IPS-18c (cell line): Measurements from ENCODE around the gene PRSS12.
"Not testable (repeated sequence)": the region's sequence is repeated elsewhere in the genome, so short reads cannot be mapped to it uniquely, and the experiment has no call there.

Experiments
- H3K4me3 ChIP-seq: 2 replicates; pipeline ENCODE4 v1.7.0; 2013; ENCODE audit warnings: low read depth, mild to moderate bottlenecking, low read length, moderate library complexity; ENCODE audit not compliant: insufficient read depth
- H3K9me3 ChIP-seq: one replicate; pipeline ENCODE4 v1.6.1; 2013; ENCODE audit warnings: mild to moderate bottlenecking, low read length, moderate library complexity; ENCODE audit not compliant: control insufficient read depth, insufficient read depth

Gene PRSS12, protein sequence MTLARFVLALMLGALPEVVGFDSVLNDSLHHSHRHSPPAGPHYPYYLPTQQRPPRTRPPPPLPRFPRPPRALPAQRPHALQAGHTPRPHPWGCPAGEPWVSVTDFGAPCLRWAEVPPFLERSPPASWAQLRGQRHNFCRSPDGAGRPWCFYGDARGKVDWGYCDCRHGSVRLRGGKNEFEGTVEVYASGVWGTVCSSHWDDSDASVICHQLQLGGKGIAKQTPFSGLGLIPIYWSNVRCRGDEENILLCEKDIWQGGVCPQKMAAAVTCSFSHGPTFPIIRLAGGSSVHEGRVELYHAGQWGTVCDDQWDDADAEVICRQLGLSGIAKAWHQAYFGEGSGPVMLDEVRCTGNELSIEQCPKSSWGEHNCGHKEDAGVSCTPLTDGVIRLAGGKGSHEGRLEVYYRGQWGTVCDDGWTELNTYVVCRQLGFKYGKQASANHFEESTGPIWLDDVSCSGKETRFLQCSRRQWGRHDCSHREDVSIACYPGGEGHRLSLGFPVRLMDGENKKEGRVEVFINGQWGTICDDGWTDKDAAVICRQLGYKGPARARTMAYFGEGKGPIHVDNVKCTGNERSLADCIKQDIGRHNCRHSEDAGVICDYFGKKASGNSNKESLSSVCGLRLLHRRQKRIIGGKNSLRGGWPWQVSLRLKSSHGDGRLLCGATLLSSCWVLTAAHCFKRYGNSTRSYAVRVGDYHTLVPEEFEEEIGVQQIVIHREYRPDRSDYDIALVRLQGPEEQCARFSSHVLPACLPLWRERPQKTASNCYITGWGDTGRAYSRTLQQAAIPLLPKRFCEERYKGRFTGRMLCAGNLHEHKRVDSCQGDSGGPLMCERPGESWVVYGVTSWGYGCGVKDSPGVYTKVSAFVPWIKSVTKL

DNA sequence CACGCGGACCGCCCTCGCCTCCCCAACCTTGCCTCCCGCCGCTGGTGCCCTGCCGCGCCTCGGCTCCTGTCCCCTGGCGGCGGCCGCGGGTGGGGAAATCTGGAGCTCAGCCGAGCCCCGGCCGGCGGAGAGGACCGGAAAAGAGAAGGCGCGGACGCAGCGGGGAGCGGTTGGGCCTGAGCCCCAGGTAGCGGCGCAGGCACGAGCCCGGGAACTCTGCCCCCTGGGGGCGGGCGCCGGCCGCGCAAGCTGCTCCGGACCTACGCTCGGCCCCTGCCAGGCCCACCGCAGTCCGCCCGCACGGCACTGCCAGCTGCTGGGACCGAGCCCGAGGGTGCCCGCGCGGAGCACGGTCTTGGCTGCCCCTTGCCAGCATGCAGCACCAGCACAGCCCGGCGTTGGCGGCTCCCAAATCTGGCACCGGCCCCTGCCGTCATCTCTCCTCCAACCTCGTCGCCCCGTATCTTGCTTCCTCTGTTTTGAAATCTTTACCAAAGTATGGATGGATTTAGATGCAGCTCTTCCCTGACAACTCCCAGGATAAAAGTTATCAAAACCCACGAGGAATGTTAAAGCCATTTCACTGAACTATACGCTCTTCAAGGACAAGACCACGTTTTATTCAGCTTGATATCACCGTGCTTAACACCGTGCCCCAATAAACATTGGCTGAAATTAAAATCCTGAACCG lies at the start of gene PRSS12:
Gene PRSS12 (minus strand): TSS at position 161 of the 691 bp plus-strand sequence. CDS start 283 bp downstream, outside the sequence.
- H3K4me3 ChIP-seq: peak within 1 kb of the TSS; percentile 64
- H3K9me3 ChIP-seq: no peaks in the 10 kb centered on the region

DNA sequence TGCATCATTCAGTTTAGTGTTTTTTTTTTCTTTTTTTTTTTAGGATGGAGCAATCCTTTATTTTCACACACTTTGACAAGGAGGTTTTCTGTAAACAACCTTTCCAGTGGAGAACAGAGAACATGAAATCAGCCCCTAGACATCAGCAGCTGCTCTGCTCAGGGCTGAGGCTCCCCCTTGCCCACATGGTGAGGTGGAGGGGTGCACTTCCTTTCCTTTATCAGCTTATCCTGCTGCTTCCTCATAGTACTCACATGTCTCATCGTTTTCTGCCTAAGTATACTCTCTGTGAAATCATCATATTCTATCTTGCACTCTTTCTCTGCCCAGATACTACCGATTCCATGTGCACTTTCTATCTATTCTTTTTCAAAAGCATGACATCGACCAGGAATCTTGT lies 47.6 kb upstream of the PRSS12 start:
- peaks cover 3% of the 10 kb centered on the region for H3K9me3 ChIP-seq

DNA sequence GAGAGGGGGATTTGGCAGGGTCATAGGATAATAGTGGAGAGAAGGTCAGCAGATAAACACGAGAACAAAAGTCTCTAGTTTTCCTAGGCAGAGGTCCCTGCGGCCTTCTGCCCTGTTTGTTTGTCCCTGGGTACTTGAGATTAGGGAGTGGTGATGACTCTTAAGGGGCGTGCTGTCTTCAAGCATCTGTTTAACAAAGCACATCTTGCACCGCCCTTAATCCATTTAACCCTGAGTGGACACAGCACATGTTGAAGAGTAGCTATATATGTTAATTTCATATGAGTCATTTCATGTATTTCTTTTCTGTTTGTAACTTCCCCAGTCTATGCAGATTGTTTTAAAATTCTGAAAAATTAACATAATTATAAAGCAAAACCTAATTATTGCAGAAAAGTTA lies 47.1 kb upstream of the PRSS12 start:
- H3K9me3 ChIP-seq: not testable (repeated sequence)

More for the DNA sequence above, 47.6 kb upstream of the PRSS12 start:
- H3K4me3 ChIP-seq: no peak overlapping the region

DNA sequence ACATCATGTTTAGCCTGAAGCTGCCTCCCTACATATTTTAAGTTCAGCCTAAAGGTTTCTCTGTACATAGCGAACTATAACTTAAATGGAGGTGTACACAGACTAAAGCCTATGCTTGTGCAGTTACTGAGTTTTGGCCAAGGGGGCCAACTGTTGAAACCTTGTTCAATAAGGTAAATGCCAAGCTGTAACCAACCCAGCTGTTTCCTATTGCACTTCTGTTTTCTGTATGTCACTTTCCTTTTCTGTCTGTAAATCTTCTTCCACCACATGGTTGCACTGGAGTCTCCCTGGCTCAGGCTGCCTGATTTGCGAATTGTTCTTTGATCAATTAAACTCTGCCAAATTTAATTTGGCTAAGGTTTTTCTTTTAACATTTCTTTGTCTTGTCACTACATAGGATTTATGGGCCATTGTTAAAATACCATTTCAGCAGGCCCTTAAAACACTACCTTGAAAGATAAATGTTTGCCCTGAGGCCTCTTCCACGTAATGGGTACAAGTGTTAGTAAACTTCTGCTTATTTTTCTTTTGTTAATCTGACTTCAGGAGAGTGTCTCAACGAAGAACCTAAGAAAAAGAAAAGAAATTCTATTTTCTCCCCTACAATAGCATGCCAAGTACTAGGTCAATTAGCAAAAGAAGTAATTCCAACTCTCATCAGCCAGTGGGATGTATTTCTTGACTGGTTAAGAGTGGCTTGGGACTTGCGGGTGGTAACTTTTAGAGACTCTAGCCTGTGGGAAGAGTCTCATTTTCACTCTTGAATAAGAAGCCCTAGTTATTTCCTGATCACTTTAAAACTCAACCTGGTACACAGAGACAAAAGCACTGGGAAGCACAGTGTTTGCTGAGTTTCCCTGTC lies 45.7 kb upstream of the PRSS12 start:
- Histone ChIP-seq H3K9me3 (no peaks in the 10 kb centered on the region), H3K4me3 (no peak overlapping the region)

More for the DNA sequence above, 47.1 kb upstream of the PRSS12 start:
- H3K4me3 ChIP-seq: not testable (repeated sequence)

DNA sequence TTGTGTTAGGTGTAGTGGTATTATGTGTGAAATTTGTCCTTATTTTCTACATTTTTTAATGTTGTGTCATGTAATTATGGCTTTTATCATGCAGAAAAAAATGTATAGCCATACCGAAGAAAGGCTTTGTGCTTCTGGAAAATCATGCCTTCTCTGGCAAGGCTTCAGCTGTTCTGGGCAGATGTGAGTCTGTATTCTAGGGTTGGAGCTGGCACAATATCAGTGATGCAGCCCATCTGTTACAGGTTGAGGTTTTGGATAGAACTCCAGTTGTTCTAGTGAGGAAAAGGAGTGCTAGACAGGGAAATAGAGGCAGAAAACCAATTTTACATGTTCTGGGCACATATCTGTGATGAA lies 44.8 kb upstream of the PRSS12 start:
- Histone ChIP-seq H3K4me3 (no peak overlapping the region), H3K9me3 (no peaks in the 10 kb centered on the region)

DNA sequence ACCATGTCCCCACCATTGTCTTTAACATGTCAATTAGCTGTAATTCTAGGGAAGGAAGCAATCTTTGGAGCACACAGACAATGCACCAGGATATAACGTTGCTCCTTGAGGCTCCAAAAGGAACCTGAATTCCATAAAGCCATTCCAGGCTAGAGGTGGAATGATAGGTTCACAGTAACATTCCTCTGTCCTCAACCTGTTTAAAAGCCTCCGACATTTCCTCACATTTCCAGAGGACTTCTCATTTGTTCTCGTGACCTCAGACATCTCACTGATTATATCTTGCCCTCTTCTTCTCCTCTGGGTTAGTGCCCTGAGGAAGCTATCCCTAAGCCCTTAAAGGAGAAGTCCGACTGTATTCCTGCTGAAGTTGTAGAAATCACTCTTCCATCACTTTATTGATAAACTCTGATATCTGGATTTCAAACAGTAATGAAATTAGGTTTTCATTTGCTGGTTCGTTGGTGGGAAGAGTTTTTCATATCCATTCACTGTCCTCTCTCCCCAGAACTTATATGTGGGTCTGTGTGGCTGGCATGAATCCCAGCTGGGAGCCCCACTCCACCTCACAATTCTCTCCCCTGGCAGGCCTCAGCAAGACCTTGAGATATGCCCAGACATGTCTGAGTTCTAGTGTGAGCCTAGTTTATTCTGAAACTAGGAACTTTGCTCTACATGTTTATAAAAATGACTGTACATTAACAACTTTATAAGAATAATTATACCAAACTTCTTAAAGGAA lies 44.2 kb upstream of the PRSS12 start:
- H3K4me3 ChIP-seq: no peak overlapping the region
- H3K9me3 ChIP-seq: no peaks in the 10 kb centered on the region

DNA sequence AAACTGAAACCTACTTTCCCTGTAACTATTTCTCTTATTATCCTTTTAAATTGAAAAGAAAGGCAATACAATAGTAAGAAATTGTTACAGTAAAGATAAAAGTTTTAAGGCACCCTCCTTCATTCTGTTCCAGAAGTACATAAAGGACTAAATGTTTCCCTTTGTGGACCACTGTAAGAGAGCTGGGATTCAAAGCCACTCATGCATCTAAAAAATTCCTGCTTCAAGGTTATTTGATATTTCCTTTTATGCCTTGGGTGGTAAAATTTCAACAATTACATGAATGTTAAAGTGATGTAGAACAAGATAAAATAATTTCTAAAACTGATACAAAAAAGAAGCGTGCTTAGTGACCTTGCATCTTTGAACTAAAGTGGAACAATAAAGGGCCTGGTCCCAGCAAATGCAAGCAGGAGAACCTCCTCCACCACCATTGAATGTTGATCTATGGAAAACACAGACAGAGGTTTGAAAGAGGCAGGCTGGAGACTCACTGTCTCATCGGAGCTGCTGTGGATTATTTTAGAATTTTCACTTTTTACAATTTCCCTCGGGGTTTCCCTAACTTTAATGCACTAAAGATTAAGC lies 42.3 kb upstream of the PRSS12 start:
- H3K9me3 ChIP-seq: no peaks in the 10 kb centered on the region
- H3K4me3 ChIP-seq: no peak overlapping the region

DNA sequence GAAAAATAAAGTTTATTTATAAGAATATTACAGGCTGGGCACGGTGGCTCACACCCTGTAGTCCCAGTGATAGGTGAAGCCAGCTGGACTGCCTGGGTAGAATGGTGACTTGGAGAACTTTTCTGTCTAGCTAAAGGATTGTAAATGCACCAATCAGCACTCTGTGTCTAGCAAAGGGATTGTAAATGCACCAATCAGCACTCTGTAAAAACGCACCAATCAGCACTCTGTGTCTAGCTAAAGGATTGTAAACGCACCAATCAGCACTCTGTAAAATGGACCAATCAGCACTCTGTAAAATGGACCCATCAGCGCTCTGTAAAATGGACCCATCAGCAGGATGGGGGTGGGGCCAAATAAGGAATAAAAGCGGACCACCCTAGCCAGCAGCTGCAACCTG lies 39.7 kb upstream of the PRSS12 start:
- not testable (repeated sequence) for H3K9me3 ChIP-seq, H3K4me3 ChIP-seq

DNA sequence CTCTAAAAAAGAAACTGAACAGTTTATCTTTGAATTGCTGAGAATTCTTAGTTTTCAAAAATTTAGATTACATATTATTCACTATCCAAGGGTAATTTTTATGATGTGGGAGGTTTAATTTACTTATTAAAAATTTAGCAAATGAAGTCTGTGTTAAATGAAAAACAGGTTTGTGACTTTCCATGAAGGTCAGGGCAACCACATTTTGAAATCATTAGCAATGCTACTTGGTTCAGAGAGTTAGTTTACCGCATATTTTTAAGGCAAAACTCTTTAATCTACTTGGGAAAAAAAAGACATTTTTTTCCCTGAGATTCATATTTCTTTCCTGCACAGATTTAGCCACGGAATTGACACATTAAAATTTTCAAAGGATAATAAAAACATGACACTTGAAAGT lies 37.3 kb upstream of the PRSS12 start:
- H3K9me3 ChIP-seq: no peaks in the 10 kb centered on the region

DNA sequence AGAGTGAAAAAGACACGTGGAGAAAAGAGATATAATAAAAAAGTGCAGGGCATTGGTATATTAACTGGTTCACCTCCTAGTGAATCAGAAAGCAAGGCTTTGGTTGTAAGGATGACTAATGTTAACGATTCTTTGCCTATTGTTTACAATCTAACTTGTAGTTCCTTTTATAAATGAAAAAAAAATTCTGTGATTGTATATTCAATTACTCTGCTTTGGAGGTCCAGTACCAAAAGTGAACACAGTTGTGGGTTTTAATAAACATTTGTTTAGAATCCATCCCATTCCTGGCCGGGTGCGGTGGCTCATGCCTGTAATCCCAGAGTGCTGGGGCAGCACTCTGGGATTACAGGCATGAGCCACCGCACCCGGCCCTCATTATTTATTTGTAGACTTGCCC lies 36.9 kb upstream of the PRSS12 start:
- Histone ChIP-seq H3K4me3 (no peak overlapping the region), H3K9me3 (no peaks in the 10 kb centered on the region)

More for the DNA sequence above, 37.3 kb upstream of the PRSS12 start:
- no peak overlapping the region for H3K4me3 ChIP-seq

DNA sequence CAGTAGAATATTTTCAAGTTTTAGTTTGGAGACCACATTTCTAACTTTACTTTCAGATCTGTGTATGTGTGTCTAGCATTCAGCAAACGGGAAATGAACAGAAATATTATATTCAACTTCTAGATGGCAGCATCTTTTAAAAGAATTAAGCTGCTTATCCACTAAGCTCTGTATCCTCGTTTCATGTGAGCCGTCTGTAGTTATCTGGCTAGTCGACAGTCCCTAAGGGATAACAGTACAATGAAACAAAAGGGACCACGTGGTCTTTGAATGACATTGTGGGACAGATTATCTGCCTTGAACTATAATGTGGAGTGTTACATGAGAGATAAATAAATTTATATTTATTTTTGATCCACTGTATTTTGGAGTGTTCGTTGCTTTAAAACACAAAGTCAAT lies 35.8 kb upstream of the PRSS12 start:
- Histone ChIP-seq H3K4me3 (no peak overlapping the region), H3K9me3 (no peaks in the 10 kb centered on the region)

DNA sequence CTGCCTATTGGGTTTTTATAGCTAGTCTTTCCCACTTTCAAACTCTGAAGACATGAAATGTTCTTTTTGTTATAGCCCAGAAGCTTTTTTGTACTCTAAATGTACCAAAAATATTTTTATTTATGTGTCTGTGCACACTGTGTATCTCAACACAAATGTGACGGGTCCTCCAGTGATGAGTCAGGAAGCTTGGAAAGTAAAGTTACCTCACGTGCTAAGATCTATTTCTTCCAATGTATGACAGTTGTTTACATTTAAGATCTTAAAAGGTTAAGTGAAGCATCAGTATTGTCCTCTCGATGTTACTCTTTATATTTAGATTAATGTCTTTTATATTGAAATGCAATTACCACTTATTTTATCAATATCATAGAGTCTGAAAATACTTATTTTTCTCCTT lies 29.1 kb upstream of the PRSS12 start:
- Histone ChIP-seq H3K4me3 (no peak overlapping the region), H3K9me3 (no peaks in the 10 kb centered on the region)

DNA sequence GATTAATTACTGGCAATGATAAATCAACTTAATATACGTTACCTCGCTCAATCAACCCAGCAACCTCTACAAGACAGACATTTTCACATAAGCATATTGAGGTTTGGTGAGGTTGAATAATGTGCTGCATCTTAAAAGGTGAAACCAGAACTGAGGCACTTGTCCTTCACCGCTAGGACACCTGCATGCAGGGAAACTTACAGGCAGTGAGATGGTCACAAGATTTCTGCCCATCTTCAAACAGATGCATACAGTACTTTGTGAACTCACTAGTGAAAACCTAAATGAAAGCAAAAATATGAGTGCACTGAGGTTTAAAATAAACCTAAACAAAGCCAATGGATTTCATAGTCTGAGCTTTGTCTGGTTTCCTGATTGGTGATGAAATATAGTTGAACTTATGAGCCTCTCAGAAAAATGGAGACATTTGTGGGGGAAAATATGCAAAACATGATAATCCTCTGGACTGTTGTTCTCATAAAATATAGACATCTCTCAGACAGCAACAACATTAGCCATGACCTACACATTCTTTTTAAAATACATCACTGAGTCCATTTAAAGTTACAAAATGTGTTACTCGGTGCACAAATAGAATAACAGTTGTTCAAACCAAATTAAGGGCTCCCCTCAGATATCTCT lies 20.9 kb upstream of the PRSS12 start:
- no peaks in the 10 kb centered on the region for H3K9me3 ChIP-seq

DNA sequence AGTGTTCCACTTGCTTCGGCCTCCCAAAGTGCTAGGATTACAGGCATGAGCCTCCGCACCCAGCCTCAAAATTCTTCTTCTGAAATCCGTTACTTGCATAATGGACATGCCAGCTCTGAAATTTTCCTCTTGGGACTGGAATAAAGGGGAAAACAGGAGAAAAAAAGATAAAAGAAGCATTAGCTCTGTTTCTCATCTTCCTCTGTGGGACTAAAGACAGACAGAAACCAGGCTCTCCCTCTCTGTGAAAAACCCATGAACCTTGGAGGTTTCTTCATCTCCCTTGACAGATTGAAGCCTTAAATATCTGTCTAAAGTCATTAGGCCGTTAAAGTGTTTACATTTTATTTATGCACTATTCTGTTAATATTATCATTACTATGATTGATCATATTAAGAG lies 19.4 kb upstream of the PRSS12 start:
- no peak overlapping the region for H3K4me3 ChIP-seq
- H3K9me3 ChIP-seq: no peaks in the 10 kb centered on the region

More for the DNA sequence above, 20.9 kb upstream of the PRSS12 start:
- H3K4me3 ChIP-seq: no peak overlapping the region

DNA sequence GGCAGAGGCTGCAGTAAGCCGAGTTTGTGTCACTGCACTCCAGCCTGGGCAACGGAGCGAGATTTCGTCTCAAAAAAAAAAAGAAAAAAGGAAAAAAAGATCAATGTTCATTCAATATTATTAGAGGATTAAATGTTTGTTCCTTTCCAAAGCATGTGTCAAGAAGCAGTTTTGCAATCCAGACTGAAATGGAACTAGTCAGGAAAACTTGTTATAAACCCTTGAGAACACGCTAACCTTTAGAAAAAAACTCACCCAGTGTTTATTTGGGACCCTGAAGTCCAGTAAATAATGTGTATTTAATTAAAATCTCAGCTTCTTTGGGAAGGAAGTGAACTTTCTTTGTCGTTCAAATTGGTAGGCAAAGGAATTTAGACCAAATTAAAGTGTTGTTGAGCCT lies 16.4 kb upstream of the PRSS12 start:
- Histone ChIP-seq H3K9me3 (no peaks in the 10 kb centered on the region), H3K4me3 (no peak overlapping the region)
